Measurements from ENCODE around the gene WASHC2C.
"Not testable (repeated sequence)": the region's sequence is repeated elsewhere in the genome, so short reads cannot be mapped to it uniquely, and the experiment has no call there.

DNA sequence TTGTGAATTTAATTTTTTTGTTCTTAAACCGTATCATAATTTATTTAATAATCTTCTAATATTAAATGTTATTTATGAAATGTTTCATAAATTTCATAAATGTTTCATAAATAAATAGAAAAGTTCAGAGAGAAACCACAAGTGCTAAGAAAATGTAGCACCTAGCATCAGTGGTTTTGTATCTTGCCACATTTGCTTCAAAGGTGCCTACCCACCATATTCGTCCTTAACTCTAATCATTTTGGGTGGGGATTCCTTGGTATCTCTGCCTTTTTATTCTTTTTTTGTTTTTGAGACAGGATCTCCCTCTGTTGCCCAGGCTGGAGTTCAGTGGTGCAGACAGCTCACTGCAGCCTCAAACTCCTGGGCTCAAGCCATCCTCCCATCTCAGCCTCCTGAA, 7.4 kb downstream of the WASHC2C start:
- TF ChIP-seq, protein P1, sequence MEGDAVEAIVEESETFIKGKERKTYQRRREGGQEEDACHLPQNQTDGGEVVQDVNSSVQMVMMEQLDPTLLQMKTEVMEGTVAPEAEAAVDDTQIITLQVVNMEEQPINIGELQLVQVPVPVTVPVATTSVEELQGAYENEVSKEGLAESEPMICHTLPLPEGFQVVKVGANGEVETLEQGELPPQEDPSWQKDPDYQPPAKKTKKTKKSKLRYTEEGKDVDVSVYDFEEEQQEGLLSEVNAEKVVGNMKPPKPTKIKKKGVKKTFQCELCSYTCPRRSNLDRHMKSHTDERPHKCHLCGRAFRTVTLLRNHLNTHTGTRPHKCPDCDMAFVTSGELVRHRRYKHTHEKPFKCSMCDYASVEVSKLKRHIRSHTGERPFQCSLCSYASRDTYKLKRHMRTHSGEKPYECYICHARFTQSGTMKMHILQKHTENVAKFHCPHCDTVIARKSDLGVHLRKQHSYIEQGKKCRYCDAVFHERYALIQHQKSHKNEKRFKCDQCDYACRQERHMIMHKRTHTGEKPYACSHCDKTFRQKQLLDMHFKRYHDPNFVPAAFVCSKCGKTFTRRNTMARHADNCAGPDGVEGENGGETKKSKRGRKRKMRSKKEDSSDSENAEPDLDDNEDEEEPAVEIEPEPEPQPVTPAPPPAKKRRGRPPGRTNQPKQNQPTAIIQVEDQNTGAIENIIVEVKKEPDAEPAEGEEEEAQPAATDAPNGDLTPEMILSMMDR (tag by site-specific recombination; IDR thresholded peaks at IDR 0.05): not testable (repeated sequence)
- not testable (repeated sequence) for TF ChIP-seq HOXA7 (CRISPR knock-in tag; IDR thresholded peaks at IDR 0.05; ENCODE audit: borderline replicate concordance); ZNF223 (tag by site-specific recombination; IDR thresholded peaks at IDR 0.05); ZNF660 (tag by site-specific recombination; IDR thresholded peaks at IDR 0.05); ZNF138 (tag by site-specific recombination; IDR thresholded peaks at IDR 0.05; ENCODE audit: borderline replicate concordance); SP2 (tag by site-specific recombination; IDR thresholded peaks at IDR 0.05)
- TF ChIP-seq, protein P2, sequence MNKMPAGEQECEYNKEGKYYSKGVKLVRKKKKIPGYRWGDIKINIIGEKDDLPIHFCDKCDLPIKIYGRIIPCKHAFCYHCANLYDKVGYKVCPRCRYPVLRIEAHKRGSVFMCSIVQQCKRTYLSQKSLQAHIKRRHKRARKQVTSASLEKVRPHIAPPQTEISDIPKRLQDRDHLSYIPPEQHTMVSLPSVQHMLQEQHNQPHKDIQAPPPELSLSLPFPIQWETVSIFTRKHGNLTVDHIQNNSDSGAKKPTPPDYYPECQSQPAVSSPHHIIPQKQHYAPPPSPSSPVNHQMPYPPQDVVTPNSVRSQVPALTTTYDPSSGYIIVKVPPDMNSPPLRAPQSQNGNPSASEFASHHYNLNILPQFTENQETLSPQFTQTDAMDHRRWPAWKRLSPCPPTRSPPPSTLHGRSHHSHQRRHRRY (tag by site-specific recombination; IDR thresholded peaks at IDR 0.05): not testable (repeated sequence)
- TF ChIP-seq, protein P3, sequence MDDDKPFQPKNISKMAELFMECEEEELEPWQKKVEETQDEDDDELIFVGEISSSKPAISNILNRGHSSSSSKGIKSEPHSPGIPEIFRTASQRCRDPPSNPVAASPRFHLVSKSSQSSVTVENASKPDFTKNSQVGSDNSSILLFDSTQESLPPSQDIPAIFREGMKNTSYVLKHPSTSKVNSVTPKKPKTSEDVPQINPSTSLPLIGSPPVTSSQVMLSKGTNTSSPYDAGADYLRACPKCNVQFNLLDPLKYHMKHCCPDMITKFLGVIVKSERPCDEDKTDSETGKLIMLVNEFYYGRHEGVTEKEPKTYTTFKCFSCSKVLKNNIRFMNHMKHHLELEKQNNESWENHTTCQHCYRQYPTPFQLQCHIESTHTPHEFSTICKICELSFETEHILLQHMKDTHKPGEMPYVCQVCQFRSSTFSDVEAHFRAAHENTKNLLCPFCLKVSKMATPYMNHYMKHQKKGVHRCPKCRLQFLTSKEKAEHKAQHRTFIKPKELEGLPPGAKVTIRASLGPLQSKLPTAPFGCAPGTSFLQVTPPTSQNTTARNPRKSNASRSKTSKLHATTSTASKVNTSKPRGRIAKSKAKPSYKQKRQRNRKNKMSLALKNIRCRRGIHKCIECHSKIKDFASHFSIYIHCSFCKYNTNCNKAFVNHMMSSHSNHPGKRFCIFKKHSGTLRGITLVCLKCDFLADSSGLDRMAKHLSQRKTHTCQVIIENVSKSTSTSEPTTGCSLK (tag by site-specific recombination; IDR thresholded peaks at IDR 0.05): not testable (repeated sequence)
- TF ChIP-seq, protein P4, sequence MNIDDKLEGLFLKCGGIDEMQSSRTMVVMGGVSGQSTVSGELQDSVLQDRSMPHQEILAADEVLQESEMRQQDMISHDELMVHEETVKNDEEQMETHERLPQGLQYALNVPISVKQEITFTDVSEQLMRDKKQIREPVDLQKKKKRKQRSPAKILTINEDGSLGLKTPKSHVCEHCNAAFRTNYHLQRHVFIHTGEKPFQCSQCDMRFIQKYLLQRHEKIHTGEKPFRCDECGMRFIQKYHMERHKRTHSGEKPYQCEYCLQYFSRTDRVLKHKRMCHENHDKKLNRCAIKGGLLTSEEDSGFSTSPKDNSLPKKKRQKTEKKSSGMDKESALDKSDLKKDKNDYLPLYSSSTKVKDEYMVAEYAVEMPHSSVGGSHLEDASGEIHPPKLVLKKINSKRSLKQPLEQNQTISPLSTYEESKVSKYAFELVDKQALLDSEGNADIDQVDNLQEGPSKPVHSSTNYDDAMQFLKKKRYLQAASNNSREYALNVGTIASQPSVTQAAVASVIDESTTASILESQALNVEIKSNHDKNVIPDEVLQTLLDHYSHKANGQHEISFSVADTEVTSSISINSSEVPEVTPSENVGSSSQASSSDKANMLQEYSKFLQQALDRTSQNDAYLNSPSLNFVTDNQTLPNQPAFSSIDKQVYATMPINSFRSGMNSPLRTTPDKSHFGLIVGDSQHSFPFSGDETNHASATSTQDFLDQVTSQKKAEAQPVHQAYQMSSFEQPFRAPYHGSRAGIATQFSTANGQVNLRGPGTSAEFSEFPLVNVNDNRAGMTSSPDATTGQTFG (tag by site-specific recombination; IDR thresholded peaks at IDR 0.05; ENCODE audit: borderline replicate concordance): not testable (repeated sequence)
- TF ChIP-seq, protein P5, sequence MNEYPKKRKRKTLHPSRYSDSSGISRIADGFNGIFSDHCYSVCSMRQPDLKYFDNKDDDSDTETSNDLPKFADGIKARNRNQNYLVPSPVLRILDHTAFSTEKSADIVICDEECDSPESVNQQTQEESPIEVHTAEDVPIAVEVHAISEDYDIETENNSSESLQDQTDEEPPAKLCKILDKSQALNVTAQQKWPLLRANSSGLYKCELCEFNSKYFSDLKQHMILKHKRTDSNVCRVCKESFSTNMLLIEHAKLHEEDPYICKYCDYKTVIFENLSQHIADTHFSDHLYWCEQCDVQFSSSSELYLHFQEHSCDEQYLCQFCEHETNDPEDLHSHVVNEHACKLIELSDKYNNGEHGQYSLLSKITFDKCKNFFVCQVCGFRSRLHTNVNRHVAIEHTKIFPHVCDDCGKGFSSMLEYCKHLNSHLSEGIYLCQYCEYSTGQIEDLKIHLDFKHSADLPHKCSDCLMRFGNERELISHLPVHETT (tag by site-specific recombination; IDR thresholded peaks at IDR 0.05): not testable (repeated sequence)

Measured in HEK293 (cell line).